AG04449 (cell line): ENCODE results near the gene CCDC34.

Source experiments
- CTCF ChIA-PET: fragments of 350-600 bp; formaldehyde crosslinking; extraction: SDS; loops from one replicate; lab custom pipeline; 2021; ENCODE audit warnings: antibody characterized with exemption; lab: Yijun Ruan, JAX
- POLR2A ChIA-PET: fragments of 400-600, 350-600 bp; formaldehyde crosslinking; extraction: SDS; loops from one replicate; lab custom pipeline; 2020; ENCODE audit warnings: antibody characterized with exemption, inconsistent platforms; lab: Yijun Ruan, JAX
- DNase-seq: peaks from one replicate; pipeline ENCODE4 v3.0.0-alpha.2; 2010; ENCODE audit warnings: low read depth, low spot score
- H3K4me3 ChIP-seq: 2 replicates; pipeline ENCODE4 v1.5.1; 2011; ENCODE audit warnings: low read depth, mild to moderate bottlenecking, control low read depth, low read length
- CTCF ChIP-seq: IDR thresholded peaks from one replicate; pipeline ENCODE4 v1.5.1; 2011; ENCODE audit warnings: mild to moderate bottlenecking, moderate library complexity, low read length, control low read depth, inconsistent platforms; ENCODE audit not compliant: insufficient read depth; ENCODE audit errors: missing control alignments

CCDC34 gene

GRCh38 chr11:27402450-27402849, 39.4 kb upstream of the CCDC34 start:
- ChIA-PET CTCF (no interaction called here), POLR2A (no interaction called here)
- H3K4me3 ChIP-seq, result no peak overlapping the region

GRCh38 chr11:27401833-27402316, 38.9 kb upstream of the CCDC34 start:
- POLR2A ChIA-PET, result no interaction called here
- no peak for DNase-seq
- CTCF ChIA-PET, result interaction anchor here (1.2 kb wide), 1 partner anchor 7 kb away, joined by 3 read pairs; no protein-coding TSS in a partner anchor
- no peak overlapping the region for H3K4me3 ChIP-seq
- TF ChIP-seq CTCF, result no peak

More at GRCh38 chr11:27402450-27402849, 39.4 kb upstream of the CCDC34 start:
- DNase-seq, result no peak
- no peak for TF ChIP-seq CTCF

- POLR2A ChIA-PET, result no interaction called here
- no peak for DNase-seq
- TF ChIP-seq CTCF, result no peak
- H3K4me3 ChIP-seq, result no peak overlapping the region
- CTCF ChIA-PET, result interaction anchor here (1.2 kb wide), 1 partner anchor 8 kb away, joined by 3 read pairs; no protein-coding TSS in a partner anchor
Observed at GRCh38 chr11:27401280-27401832, 38.3 kb upstream of the CCDC34 start.

- no peak overlapping the region for H3K4me3 ChIP-seq
- no peak for DNase-seq
- CTCF ChIA-PET, result no interaction called here
- no peak for TF ChIP-seq CTCF
- POLR2A ChIA-PET, result no interaction called here
Observed at GRCh38 chr11:27398400-27398770, 35.4 kb upstream of the CCDC34 start.

- ChIA-PET CTCF (no interaction called here), POLR2A (no interaction called here)
- H3K4me3 ChIP-seq, result no peak overlapping the region
- no peak for DNase-seq
- TF ChIP-seq CTCF, result no peak
Observed at GRCh38 chr11:27397624-27398399, 34.8 kb upstream of the CCDC34 start.

- CTCF ChIA-PET, result interaction anchor here (1.0 to 1.9 kb wide), 4 partner anchors 8 to 103 kb away, joined by 4 to 5 read pairs (median 4); no protein-coding TSS in a partner anchor
- TF ChIP-seq CTCF, result no peak
- no peak for DNase-seq
- H3K4me3 ChIP-seq, result no peak overlapping the region
- POLR2A ChIA-PET, result no interaction called here
Observed at GRCh38 chr11:27396259-27396839, 33.3 kb upstream of the CCDC34 start.
